Hematopoietic multipotent progenitor cell (in vitro differentiated cells): ENCODE results near the gene SSTR5. TPM values are rescaled to one million over a fixed set of nuclear protein-coding genes. Genes with fewer than 3 reads are reported as not detected.
A peak's percentile ranks its signal among the peaks of the same experiment; 100 is the strongest.

ENCODE experiments used
- DNase-seq, 3 donors: peaks; one replicate each; pipeline ENCODE4 v3.0.0-alpha.2; 2011 to 2015; ENCODE audit warnings: low read depth in 2 of 3, low spot score in 2 of 3
- total RNA-seq: library from RNA; depleted of rRNA; stranded (reverse); fragments of >200 nt; gene quantifications from one replicate; pipeline ENCODE4 v1.2.3, GENCODE V29; 2012

Gene SSTR5
- total RNA-seq, 1 donor: not detected

GRCh38 chr16:1038932-1039331 lies 33.6 kb upstream of the SSTR5 start:
- DNase-seq: no peak

GRCh38 chr16:1039762-1040161 lies 32.8 kb upstream of the SSTR5 start:
- DNase-seq: no peak

- no peak for DNase-seq
These were observed 32.2 kb upstream of the SSTR5 start for GRCh38 chr16:1040346-1040745.

GRCh38 chr16:1042049-1042744 lies 30.4 kb upstream of the SSTR5 start:
- no peak for DNase-seq

- DNase-seq: no peak
These were observed 29.7 kb upstream of the SSTR5 start for GRCh38 chr16:1042866-1043265.

GRCh38 chr16:1043881-1044451 lies 28.6 kb upstream of the SSTR5 start:
- no peak for DNase-seq

GRCh38 chr16:1044460-1045309 lies 27.9 kb upstream of the SSTR5 start:
- no peak for DNase-seq

GRCh38 chr16:1045310-1045992 lies 27.1 kb upstream of the SSTR5 start:
- DNase-seq: no peak

GRCh38 chr16:1045993-1046911 lies 26.3 kb upstream of the SSTR5 start:
- DNase-seq: no peak

- no peak for DNase-seq
These were observed 25.4 kb upstream of the SSTR5 start for GRCh38 chr16:1047123-1047522.

- DNase-seq: no peak
These were observed 24.7 kb upstream of the SSTR5 start for GRCh38 chr16:1047801-1048200.

GRCh38 chr16:1048442-1049112 lies 24.0 kb upstream of the SSTR5 start:
- DNase-seq: peak in 1 of 3 donors; percentile 11

- DNase-seq: no peak
These were observed 23.2 kb upstream of the SSTR5 start for GRCh38 chr16:1049113-1049975.

GRCh38 chr16:1049976-1050247 lies 22.6 kb upstream of the SSTR5 start:
- no peak for DNase-seq

GRCh38 chr16:1050516-1050915 lies 22.0 kb upstream of the SSTR5 start:
- DNase-seq: no peak

- DNase-seq: no peak
These were observed 21.6 kb upstream of the SSTR5 start for GRCh38 chr16:1050921-1051320.

GRCh38 chr16:1051446-1051845 lies 21.1 kb upstream of the SSTR5 start:
- DNase-seq: no peak

GRCh38 chr16:1052721-1053120 lies 19.8 kb upstream of the SSTR5 start:
- DNase-seq: no peak

- DNase-seq: no peak
These were observed 19.4 kb upstream of the SSTR5 start for GRCh38 chr16:1053121-1053521.
